Stimulated activated naive CD4-positive, alpha-beta T cell treated with Interleukin-2 at 50 U/mL for 16 hours (primary cell): ENCODE results near the gene OSBPL5.

ENCODE experiments used
- DNase-seq: peaks from one replicate; lab custom pipeline; 2025; lab: John Stamatoyannopoulos, UW

OSBPL5 gene

GRCh38 chr11:3051196-3052108, 113.7 kb downstream of the OSBPL5 start:
- no peak for DNase-seq

GRCh38 chr11:3050386-3051195, 114.5 kb downstream of the OSBPL5 start:
- DNase-seq, result no peak

GRCh38 chr11:3049430-3050243, 115.5 kb downstream of the OSBPL5 start:
- DNase-seq, result peak; percentile 89

GRCh38 chr11:3047637-3048036, 117.5 kb downstream of the OSBPL5 start:
- DNase-seq, result no peak

GRCh38 chr11:3046641-3047040, 118.5 kb downstream of the OSBPL5 start:
- no peak for DNase-seq

GRCh38 chr11:3046190-3046589, 118.9 kb downstream of the OSBPL5 start:
- no peak for DNase-seq

GRCh38 chr11:3044915-3045314, 120.2 kb downstream of the OSBPL5 start:
- no peak for DNase-seq

- DNase-seq, result no peak
These were observed 121.1 kb downstream of the OSBPL5 start for GRCh38 chr11:3044004-3044403.

- DNase-seq, result no peak
These were observed 121.7 kb downstream of the OSBPL5 start for GRCh38 chr11:3043315-3043871.

GRCh38 chr11:3042496-3043314, 122.4 kb downstream of the OSBPL5 start:
- DNase-seq, result no peak

GRCh38 chr11:3041699-3042441, 123.2 kb downstream of the OSBPL5 start:
- no peak for DNase-seq

- DNase-seq, result no peak
These were observed 124.2 kb downstream of the OSBPL5 start for GRCh38 chr11:3040881-3041280.

- no peak for DNase-seq
These were observed 127.2 kb downstream of the OSBPL5 start for GRCh38 chr11:3037945-3038271.
